CD14-positive monocyte (primary cell): ENCODE data around the gene SEC24D. TPM values are rescaled to one million over a fixed set of nuclear protein-coding genes. Genes with fewer than 3 reads are reported as not detected.
A peak's percentile ranks its signal among the peaks of the same experiment; 100 is the strongest.

Experiments
- DNase-seq, 3 donors: peaks; one replicate each; pipeline ENCODE4 v3.0.0-alpha.2; 2011 to 2022
- H2AFZ ChIP-seq: 2 replicates; pipeline ENCODE4 v1.6.0; 2012; ENCODE audit warnings: mild to moderate bottlenecking, low read depth, low read length, inconsistent platforms; ENCODE audit not compliant: insufficient read depth, poor library complexity, severe bottlenecking
- H3K27ac ChIP-seq, 2 donors: 1 replicate in 1 of 2; 2 replicates in 1 of 2; pipeline ENCODE4 v1.5.1; 2012 to 2013; ENCODE audit warnings: low read length in 2 of 2, control low read depth in 1 of 2, inconsistent platforms in 1 of 2, low read depth in 1 of 2, mild to moderate bottlenecking in 1 of 2
- H3K27me3 ChIP-seq, 2 donors: one replicate each; pipeline versions ENCODE4 v1.6.0 to v1.6.1; 2011 to 2013; ENCODE audit warnings: low read length in 2 of 2; ENCODE audit not compliant: control insufficient read depth in 2 of 2, insufficient read depth in 2 of 2
- H3K36me3 ChIP-seq, 2 donors: replicated peaks in 1 of 2; 1 replicate in 1 of 2; 2 replicates in 1 of 2; pipeline versions ENCODE4 v1.5.1 to v1.6.1; 2012 to 2013; ENCODE audit warnings: low read length in 2 of 2, control low read depth in 1 of 2, inconsistent platforms in 1 of 2, mild to moderate bottlenecking in 1 of 2; ENCODE audit not compliant: insufficient read depth in 2 of 2, control insufficient read depth in 1 of 2
- H3K4me1 ChIP-seq, 2 donors: 1 replicate in 1 of 2; 2 replicates in 1 of 2; pipeline versions ENCODE4 v1.5.1 to v1.6.1; 2012 to 2013; ENCODE audit warnings: low read length in 2 of 2, control low read depth in 1 of 2, inconsistent platforms in 1 of 2, mild to moderate bottlenecking in 1 of 2, moderate library complexity in 1 of 2; ENCODE audit not compliant: insufficient read depth in 2 of 2, control insufficient read depth in 1 of 2
- H3K4me2 ChIP-seq: replicated peaks from 2 replicates; pipeline ENCODE3; 2012; ENCODE audit warnings: low read length, moderate library complexity, mild to moderate bottlenecking; ENCODE audit not compliant: poor library complexity, severe bottlenecking; ENCODE audit errors: extremely low read depth
- H3K4me3 ChIP-seq, 3 experiments: fragments of 200-600 bp in 1 of 3; sonication (generic) in 1 of 3; replicated peaks in 1 of 3; 1 replicate in 2 of 3; 2 replicates in 1 of 3; pipeline ENCODE4 v1.5.1; 2011 to 2013; ENCODE audit warnings: low read length in 3 of 3, mild to moderate bottlenecking in 3 of 3, control low read depth in 2 of 3, low read depth in 2 of 3, inconsistent platforms in 1 of 3, moderate library complexity in 1 of 3
- H3K79me2 ChIP-seq: 2 replicates; pipeline ENCODE4 v1.6.0; 2012; ENCODE audit warnings: mild to moderate bottlenecking, control low read depth, inconsistent platforms, low read length, moderate library complexity; ENCODE audit not compliant: insufficient read depth
- H3K9ac ChIP-seq: 2 replicates; pipeline ENCODE4 v1.6.0; 2017; ENCODE audit warnings: low read length, mild to moderate bottlenecking; ENCODE audit not compliant: insufficient read depth, poor library complexity, severe bottlenecking
- H3K9me3 ChIP-seq, 2 donors: replicated peaks in 1 of 2; 1 replicate in 1 of 2; 2 replicates in 1 of 2; pipeline versions ENCODE4 v1.5.1 to v1.6.1; 2012 to 2013; ENCODE audit warnings: low read length in 2 of 2, control low read depth in 1 of 2; ENCODE audit not compliant: control insufficient read depth in 1 of 2, insufficient read depth in 1 of 2
- H4K20me1 ChIP-seq: 2 replicates; pipeline ENCODE4 v1.6.0; 2012; ENCODE audit warnings: mild to moderate bottlenecking, low read length, control low read depth, moderate library complexity; ENCODE audit not compliant: insufficient read depth
- H3K27ac Mint-ChIP-seq, 7 donors: one replicate each; pipeline ENCODE4 v1.8.0; 2020; ENCODE audit warnings: mild to moderate bottlenecking in 7 of 7, mixed read lengths in 7 of 7, moderate library complexity in 6 of 7, inconsistent platforms in 2 of 7
- H3K27me3 Mint-ChIP-seq, 3 donors: one replicate each; pipeline ENCODE4 v1.8.0; 2021 to 2022; ENCODE audit warnings: low read depth in 3 of 3, mild to moderate bottlenecking in 3 of 3, mixed read lengths in 3 of 3, moderate library complexity in 3 of 3, inconsistent platforms in 1 of 3
- H3K36me3 Mint-ChIP-seq, 2 donors: one replicate each; pipeline ENCODE4 v1.8.0; 2020; ENCODE audit warnings: mixed read lengths in 2 of 2, inconsistent platforms in 1 of 2, mild to moderate bottlenecking in 1 of 2
- H3K4me1 Mint-ChIP-seq: one replicate; pipeline ENCODE4 v1.8.0; 2020; ENCODE audit warnings: mild to moderate bottlenecking, mixed read lengths
- H3K4me3 Mint-ChIP-seq, 2 donors: one replicate each; pipeline ENCODE4 v1.8.0; 2020; ENCODE audit warnings: mild to moderate bottlenecking in 2 of 2, mixed read lengths in 2 of 2, moderate library complexity in 1 of 2
- H3K9me3 Mint-ChIP-seq, 7 donors: one replicate each; pipeline ENCODE4 v1.8.0; 2020 to 2022; ENCODE audit warnings: mixed read lengths in 7 of 7, mild to moderate bottlenecking in 6 of 7, moderate library complexity in 6 of 7, inconsistent platforms in 2 of 7
- WGBS: methylation state at CpG from one replicate; pipeline ENCODE4 v1.1.5; 2013; ENCODE audit warnings: missing lambda C conversion rate; ENCODE audit not compliant: insufficient coverage; 5-methylcytosine and 5-hydroxymethylcytosine counted together
- intact Hi-C, 2 donors: fragments of 100-400 bp; cut with micrococcal nuclease; formaldehyde crosslinking; loops; one replicate each; pipeline versions ENCODE4 v1.15.0 to v1.15.1; 2023
- polyA plus RNA-seq, 3 donors: library from polyadenylated mRNA; depleted of rRNA in 1 of 3; unstranded in 2 of 3; stranded (reverse) in 1 of 3; fragments of 300-500 nt in 2 of 3; fragments of >200 nt in 1 of 3; fragmentation: Illumina TruSeq in 2 of 3; gene quantifications; 1 replicate in 2 of 3; 2 replicates in 1 of 3; pipeline ENCODE4 v1.2.3, GENCODE V29; 2012 to 2021
- TF ChIP-seq, protein P1 (sequence below): fragments of 200-600 bp; IDR thresholded peaks from one replicate; pipeline ENCODE4 v1.8.0; 2022; ENCODE audit warnings: antibody characterized with exemption, mild to moderate bottlenecking

SEC24D gene
- polyA plus RNA-seq, 3 donors: 16.8 to 31.3 (median 22.6) TPM

GRCh38 chr4:118834070-118834469 lies 1.9 kb downstream of the SEC24D start:
- H3K4me3 ChIP-seq: no peak overlapping the region

DNA sequence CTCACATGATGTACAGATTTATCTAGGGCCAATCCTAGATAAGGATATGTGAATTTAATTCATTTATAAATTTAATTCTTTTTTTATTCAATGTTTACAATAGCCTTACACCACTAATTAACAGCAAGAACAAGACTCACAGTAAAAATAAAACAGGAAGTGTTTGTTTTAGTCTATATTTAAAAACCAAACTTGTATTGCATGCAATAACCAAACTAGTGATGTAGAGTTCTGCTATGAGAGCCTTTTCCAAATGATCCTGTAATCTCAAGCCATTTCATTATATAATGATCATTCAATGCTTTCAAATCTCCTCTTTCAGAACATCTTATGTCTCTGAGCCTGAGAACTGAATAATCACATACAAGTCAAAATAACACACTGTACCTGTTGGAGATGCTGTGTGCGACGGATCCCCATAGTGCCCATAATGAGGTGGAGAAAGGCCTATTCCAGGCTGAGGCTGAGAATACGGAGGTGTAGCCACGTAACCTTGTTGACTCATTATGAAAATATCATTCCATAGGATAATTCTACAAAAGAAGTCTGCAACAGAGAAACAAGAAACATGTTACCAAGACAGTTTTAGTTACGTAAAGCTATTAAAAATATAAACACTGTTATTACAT lies 2.6 kb downstream of the SEC24D start:
- no peak overlapping the region for H3K4me3 Mint-ChIP-seq
- peaks cover 31% of the 10 kb centered on the region for H3K4me1 Mint-ChIP-seq
- intact Hi-C loops: no loop called here
- H3K9me3 Mint-ChIP-seq: peaks cover 0 to 1% (median 0%) of the 10 kb centered on the region in 7 donors
- no peak overlapping the region for H2AFZ ChIP-seq
- no peak overlapping the region for H3K4me3 ChIP-seq
- WGBS: no CpG with 5 or more reads among the region's 5 CpGs
- no peak for DNase-seq
- peaks cover 23 to 45% of the 10 kb centered on the region in 2 donors for H3K36me3 ChIP-seq
- H3K27me3 Mint-ChIP-seq: peaks cover 0 to 2% (median 1%) of the 10 kb centered on the region in 3 donors
- peaks cover 20 to 29% of the 10 kb centered on the region in 2 donors for H3K4me1 ChIP-seq
- H3K79me2 ChIP-seq: peaks cover 69% of the 10 kb centered on the region
- H3K4me2 ChIP-seq: no peak overlapping the region
- no peaks in the 10 kb centered on the region for H3K9me3 ChIP-seq
- no peaks in the 10 kb centered on the region for H3K27me3 ChIP-seq
- peaks cover 27 to 39% of the 10 kb centered on the region in 2 donors for H3K36me3 Mint-ChIP-seq
- TF ChIP-seq, protein P1, sequence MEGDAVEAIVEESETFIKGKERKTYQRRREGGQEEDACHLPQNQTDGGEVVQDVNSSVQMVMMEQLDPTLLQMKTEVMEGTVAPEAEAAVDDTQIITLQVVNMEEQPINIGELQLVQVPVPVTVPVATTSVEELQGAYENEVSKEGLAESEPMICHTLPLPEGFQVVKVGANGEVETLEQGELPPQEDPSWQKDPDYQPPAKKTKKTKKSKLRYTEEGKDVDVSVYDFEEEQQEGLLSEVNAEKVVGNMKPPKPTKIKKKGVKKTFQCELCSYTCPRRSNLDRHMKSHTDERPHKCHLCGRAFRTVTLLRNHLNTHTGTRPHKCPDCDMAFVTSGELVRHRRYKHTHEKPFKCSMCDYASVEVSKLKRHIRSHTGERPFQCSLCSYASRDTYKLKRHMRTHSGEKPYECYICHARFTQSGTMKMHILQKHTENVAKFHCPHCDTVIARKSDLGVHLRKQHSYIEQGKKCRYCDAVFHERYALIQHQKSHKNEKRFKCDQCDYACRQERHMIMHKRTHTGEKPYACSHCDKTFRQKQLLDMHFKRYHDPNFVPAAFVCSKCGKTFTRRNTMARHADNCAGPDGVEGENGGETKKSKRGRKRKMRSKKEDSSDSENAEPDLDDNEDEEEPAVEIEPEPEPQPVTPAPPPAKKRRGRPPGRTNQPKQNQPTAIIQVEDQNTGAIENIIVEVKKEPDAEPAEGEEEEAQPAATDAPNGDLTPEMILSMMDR: no peak
- H3K9ac ChIP-seq: no peak overlapping the region
- peaks cover 23% of the 10 kb centered on the region for H4K20me1 ChIP-seq
- H3K27ac Mint-ChIP-seq: peak overlapping the region in 5 of 7 donors; percentile 8 to 47 (median 40)
- H3K27ac ChIP-seq: peak overlapping the region in 1 of 2 donors; percentile 93

More at GRCh38 chr4:118834070-118834469, 1.9 kb downstream of the SEC24D start:
- peaks cover 15 to 38% of the 10 kb centered on the region in 2 donors for H3K36me3 ChIP-seq
- intact Hi-C loops: no loop called here
- peaks cover 20 to 29% of the 10 kb centered on the region in 2 donors for H3K4me1 ChIP-seq
- H3K36me3 Mint-ChIP-seq: peaks cover 20 to 31% of the 10 kb centered on the region in 2 donors
- H3K27me3 ChIP-seq: no peaks in the 10 kb centered on the region
- H3K4me1 Mint-ChIP-seq: peaks cover 28% of the 10 kb centered on the region
- H4K20me1 ChIP-seq: peaks cover 23% of the 10 kb centered on the region
- no peak overlapping the region for H3K4me3 Mint-ChIP-seq
- no peak overlapping the region for H3K4me2 ChIP-seq
- TF ChIP-seq, protein P1: no peak
- H2AFZ ChIP-seq: no peak overlapping the region
- peaks cover 61% of the 10 kb centered on the region for H3K79me2 ChIP-seq
- H3K9me3 Mint-ChIP-seq: peaks cover 0 to 1% (median 0%) of the 10 kb centered on the region in 7 donors
- H3K9me3 ChIP-seq: no peaks in the 10 kb centered on the region
- H3K27me3 Mint-ChIP-seq: peaks cover 0 to 2% (median 1%) of the 10 kb centered on the region in 3 donors
- H3K27ac Mint-ChIP-seq: peak overlapping the region in 3 of 7 donors; percentile 16 to 42 (median 40)
- no peak for DNase-seq
- peak overlapping the region in 1 of 2 donors; percentile 93 for H3K27ac ChIP-seq
- no peak overlapping the region for H3K9ac ChIP-seq
- no CpG with 5 or more reads among the region's 4 CpGs for WGBS
